ENCODE data around the gene CLECL1. TPM values are rescaled to one million over a fixed set of nuclear protein-coding genes. Genes with fewer than 3 reads are reported as not detected.
"Not testable (repeated sequence)": the region's sequence is repeated elsewhere in the genome, so short reads cannot be mapped to it uniquely, and the experiment has no call there.

CLECL1 gene
- total and polyA plus RNA-seq, 2 donors (not counting 3 experiments of a cell fraction or from before 2014, with no cell fraction given), result not detected

DNA sequence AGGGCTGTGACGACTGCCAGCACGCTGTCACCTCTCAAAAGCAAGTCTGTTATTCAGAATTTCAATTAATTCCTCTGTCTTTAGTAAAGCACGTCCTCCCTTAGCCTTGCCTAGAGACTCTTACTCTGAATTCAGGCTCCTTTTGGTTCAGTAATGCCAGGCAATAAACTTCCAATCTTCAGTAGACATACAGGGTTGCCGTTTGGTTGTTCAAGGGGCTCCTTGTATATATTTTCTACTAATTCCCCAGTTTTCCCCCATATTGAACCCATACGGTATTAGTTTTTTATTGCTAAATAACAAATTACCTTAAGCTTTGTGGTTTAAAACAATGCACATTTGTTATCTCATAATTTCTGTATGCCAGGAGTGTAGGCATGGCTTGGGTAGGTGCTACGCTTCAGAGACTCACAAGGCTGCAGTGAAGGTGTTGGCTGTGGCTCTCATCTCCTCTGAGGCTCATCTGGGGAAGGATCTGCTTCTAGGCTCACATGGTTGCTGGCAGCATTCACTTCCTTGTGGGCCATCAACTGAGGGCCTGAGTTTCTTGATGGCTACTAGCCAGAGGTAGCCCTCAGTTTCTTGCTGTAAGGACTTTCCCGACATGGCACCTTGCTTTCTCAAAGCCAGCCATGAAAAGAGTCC lies 7.3 kb upstream of the CLECL1 start:
- dilution Hi-C loops (cut with MboI; ENCODE audit: extremely low pct_ligation_motif_present, low sequenced_read_pairs), result no loop called here
- CTCF ChIA-PET, result interaction anchor here (1.1 kb wide), 1 partner anchor 10 kb away, joined by 6 read pairs; no protein-coding TSS in a partner anchor
- H3K4me2 ChIP-seq (ENCODE audit: insufficient read depth, low read length), result no peak overlapping the region

GRCh38 chr12:9739404-9740105 lies 6.7 kb upstream of the CLECL1 start:
- dilution Hi-C loops (cut with MboI; ENCODE audit: extremely low pct_ligation_motif_present, low sequenced_read_pairs); FAIRE-seq; H3K36me3 ChIP-seq (ENCODE audit: control insufficient read depth in 2 of 2, extremely low read depth in 1 of 2, insufficient read depth in 2 of 2, low read length in 2 of 2); H3K27me3 ChIP-seq (ENCODE audit: control insufficient read depth in 2 of 2, insufficient read depth in 2 of 2, low read length in 2 of 2); H3K9ac ChIP-seq (replicated peaks; ENCODE audit: extremely low read depth, insufficient read depth, low read length); H3K79me2 ChIP-seq (ENCODE audit: control insufficient read depth, insufficient read depth, low read length); POLR2A ChIA-PET; H3K9me1 ChIP-seq (replicated peaks; ENCODE audit: control insufficient read depth, extremely low read depth, insufficient read depth, low read length); H3K27ac ChIP-seq (ENCODE audit: insufficient read depth, low read depth, low read length); intact Hi-C loops (cut with micrococcal nuclease); H3K4me1 ChIP-seq (ENCODE audit: control insufficient read depth, extremely low read depth, insufficient read depth, low read length); H4K20me1 ChIP-seq (replicated peaks; ENCODE audit: control insufficient read depth, extremely low read depth, insufficient read depth, low read length); H3K4me2 ChIP-seq (ENCODE audit: insufficient read depth, low read length); H3K9me3 ChIP-seq (replicated peaks; ENCODE audit: control insufficient read depth, insufficient read depth, low read length); H2AFZ ChIP-seq (ENCODE audit: low read depth, low read length); DNase-seq (ENCODE audit: low read depth, low spot score); BruUV-seq (replicated peaks): not testable (repeated sequence)
- H3K4me3 ChIP-seq (replicated peaks in 1 of 3; ENCODE audit: insufficient read depth in 1 of 3, low read depth in 1 of 3, low read length in 3 of 3), result peak overlapping the region in 1 of 3 experiments; percentile 8
- CTCF ChIA-PET, result interaction anchor here (1.1 kb wide), 1 partner anchor 11 kb away, joined by 6 read pairs; no protein-coding TSS in a partner anchor

More for the DNA sequence above, 7.3 kb upstream of the CLECL1 start:
- intact Hi-C loops (cut with micrococcal nuclease), result no loop called here
- Histone ChIP-seq H3K9ac (replicated peaks; ENCODE audit: extremely low read depth, insufficient read depth, low read length) (no peak overlapping the region), H3K79me2 (ENCODE audit: control insufficient read depth, insufficient read depth, low read length) (no peaks in the 10 kb centered on the region), H3K27ac (ENCODE audit: insufficient read depth, low read depth, low read length) (no peak overlapping the region), H3K36me3 (ENCODE audit: control insufficient read depth in 2 of 2, extremely low read depth in 1 of 2, insufficient read depth in 2 of 2, low read length in 2 of 2) (no peaks in the 10 kb centered on the region), H3K4me1 (ENCODE audit: control insufficient read depth, extremely low read depth, insufficient read depth, low read length) (peaks cover 7% of the 10 kb centered on the region), H4K20me1 (replicated peaks; ENCODE audit: control insufficient read depth, extremely low read depth, insufficient read depth, low read length) (no peaks in the 10 kb centered on the region), H2AFZ (ENCODE audit: low read depth, low read length) (no peak overlapping the region), H3K9me1 (replicated peaks; ENCODE audit: control insufficient read depth, extremely low read depth, insufficient read depth, low read length) (peaks cover 2% of the 10 kb centered on the region), H3K9me3 (replicated peaks; ENCODE audit: control insufficient read depth, insufficient read depth, low read length) (no peaks in the 10 kb centered on the region), H3K27me3 (ENCODE audit: control insufficient read depth in 2 of 2, insufficient read depth in 2 of 2, low read length in 2 of 2) (no peaks in the 10 kb centered on the region), H3K4me3 (replicated peaks in 1 of 3; ENCODE audit: insufficient read depth in 1 of 3, low read depth in 1 of 3, low read length in 3 of 3) (no peak overlapping the region)
- TF ChIP-seq MYC (IDR thresholded peaks at IDR 0.05; ENCODE audit: low read depth, low read length) (no peak), POLR2A (IDR thresholded peaks at IDR 0.05; ENCODE audit: low read depth, low read length) (no peak), EZH2 (IDR thresholded peaks at IDR 0.05; ENCODE audit: borderline replicate concordance, low read depth, low read length, severe bottlenecking) (no peak), FOS (IDR thresholded peaks at IDR 0.05; ENCODE audit: borderline replicate concordance, insufficient read depth, low read length) (no peak), POLR2AphosphoS5 (IDR thresholded peaks at IDR 0.05; ENCODE audit: insufficient read depth, low read depth, low read length) (no peak), CTCF (IDR thresholded peaks at IDR 0.05; ENCODE audit: extremely low read depth in 1 of 2, insufficient read depth in 1 of 2, low read depth in 1 of 2, low read length in 2 of 2) (no peak), GATA2 (IDR thresholded peaks at IDR 0.05; ENCODE audit: insufficient read depth, insufficient read length, low read depth, low read length) (no peak), JUN (IDR thresholded peaks at IDR 0.05; ENCODE audit: borderline replicate concordance, insufficient read depth, insufficient read length, low read depth) (no peak)
- TF ChIP-seq, protein P1, sequence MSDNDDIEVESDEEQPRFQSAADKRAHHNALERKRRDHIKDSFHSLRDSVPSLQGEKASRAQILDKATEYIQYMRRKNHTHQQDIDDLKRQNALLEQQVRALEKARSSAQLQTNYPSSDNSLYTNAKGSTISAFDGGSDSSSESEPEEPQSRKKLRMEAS (IDR thresholded peaks at IDR 0.05; ENCODE audit: insufficient read depth, insufficient read length), result no peak
- POLR2A ChIA-PET, result no interaction called here
- FAIRE-seq (no peak), DNase-seq (ENCODE audit: low read depth, low spot score) (no peak)
- BruUV-seq (replicated peaks), result no TSS peak
